Nephron (organoid): ENCODE measurements around the gene GRIK4.

Source experiments
- H3K27ac Mint-ChIP-seq, 3 experiments: 2 replicates each; pipeline ENCODE4 v1.8.0; 2020; ENCODE audit warnings: mixed read lengths in 3 of 3, mild to moderate bottlenecking in 2 of 3, moderate library complexity in 1 of 3
- H3K27me3 Mint-ChIP-seq: 2 replicates; pipeline ENCODE4 v1.8.0; 2021; ENCODE audit warnings: low read depth, mild to moderate bottlenecking, moderate library complexity, mixed read lengths
- H3K36me3 Mint-ChIP-seq: 2 replicates; pipeline ENCODE4 v1.8.0; 2020; ENCODE audit warnings: low read depth, mixed read lengths
- H3K4me1 Mint-ChIP-seq: 2 replicates; pipeline ENCODE4 v1.8.0; 2020; ENCODE audit warnings: mixed read lengths
- H3K4me3 Mint-ChIP-seq, 3 experiments: 2 replicates each; pipeline ENCODE4 v1.8.0; 2020; ENCODE audit warnings: mild to moderate bottlenecking in 3 of 3, mixed read lengths in 3 of 3, moderate library complexity in 2 of 3
- H3K9me3 Mint-ChIP-seq: 2 replicates; pipeline ENCODE4 v1.8.0; 2020; ENCODE audit warnings: mixed read lengths
- TF ChIP-seq, protein P1 (sequence below), 3 experiments: fragments of 200-600 bp; sonication (generic); IDR thresholded peaks; one replicate each; pipeline ENCODE4 v1.5.0; 2021; ENCODE audit warnings: antibody characterized with exemption in 3 of 3; ENCODE audit not compliant: unreplicated experiment in 3 of 3

The GRIK4 gene

GRCh38 chr11:120516461-120517389 lies 5.2 kb downstream of the GRIK4 start:
- no peaks in the 10 kb centered on the region for H3K9me3 Mint-ChIP-seq
- H3K27me3 Mint-ChIP-seq: peaks cover 39% of the 10 kb centered on the region
- peak overlapping the region in 1 of 3 experiments; percentile 24 for H3K4me3 Mint-ChIP-seq
- H3K36me3 Mint-ChIP-seq: no peaks in the 10 kb centered on the region
- peak overlapping the region in 2 of 3 experiments; percentile 1 to 40 for H3K27ac Mint-ChIP-seq
- peaks cover 21% of the 10 kb centered on the region for H3K4me1 Mint-ChIP-seq
- TF ChIP-seq, protein P1, sequence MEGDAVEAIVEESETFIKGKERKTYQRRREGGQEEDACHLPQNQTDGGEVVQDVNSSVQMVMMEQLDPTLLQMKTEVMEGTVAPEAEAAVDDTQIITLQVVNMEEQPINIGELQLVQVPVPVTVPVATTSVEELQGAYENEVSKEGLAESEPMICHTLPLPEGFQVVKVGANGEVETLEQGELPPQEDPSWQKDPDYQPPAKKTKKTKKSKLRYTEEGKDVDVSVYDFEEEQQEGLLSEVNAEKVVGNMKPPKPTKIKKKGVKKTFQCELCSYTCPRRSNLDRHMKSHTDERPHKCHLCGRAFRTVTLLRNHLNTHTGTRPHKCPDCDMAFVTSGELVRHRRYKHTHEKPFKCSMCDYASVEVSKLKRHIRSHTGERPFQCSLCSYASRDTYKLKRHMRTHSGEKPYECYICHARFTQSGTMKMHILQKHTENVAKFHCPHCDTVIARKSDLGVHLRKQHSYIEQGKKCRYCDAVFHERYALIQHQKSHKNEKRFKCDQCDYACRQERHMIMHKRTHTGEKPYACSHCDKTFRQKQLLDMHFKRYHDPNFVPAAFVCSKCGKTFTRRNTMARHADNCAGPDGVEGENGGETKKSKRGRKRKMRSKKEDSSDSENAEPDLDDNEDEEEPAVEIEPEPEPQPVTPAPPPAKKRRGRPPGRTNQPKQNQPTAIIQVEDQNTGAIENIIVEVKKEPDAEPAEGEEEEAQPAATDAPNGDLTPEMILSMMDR (IDR thresholded peaks at IDR 0.05; ENCODE audit: unreplicated experiment in 3 of 3): no peak

DNA sequence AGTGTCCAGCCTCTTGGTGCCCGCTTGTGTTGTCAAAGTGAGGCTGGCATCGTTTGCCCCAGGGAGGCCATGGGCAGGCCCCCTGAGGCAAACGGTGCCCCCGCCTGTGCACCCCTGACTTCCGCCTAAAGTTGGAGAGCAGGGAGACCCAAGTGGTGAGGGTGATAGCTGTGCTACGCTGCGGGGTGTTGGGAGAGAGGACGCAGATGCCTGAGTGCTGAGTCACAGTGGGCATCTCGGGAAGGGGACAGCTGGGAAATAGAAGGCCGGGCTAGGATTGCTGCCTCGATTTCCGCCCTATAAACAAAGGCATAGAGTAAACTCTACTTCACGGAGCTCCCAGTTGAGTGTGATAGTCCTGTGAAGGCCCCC lies 5.8 kb downstream of the GRIK4 start:
- H3K36me3 Mint-ChIP-seq: no peaks in the 10 kb centered on the region
- peak overlapping the region; percentile 40 to 50 (median 42) for H3K27ac Mint-ChIP-seq
- peaks cover 21% of the 10 kb centered on the region for H3K4me1 Mint-ChIP-seq
- TF ChIP-seq, protein P1 (IDR thresholded peaks at IDR 0.05; ENCODE audit: unreplicated experiment in 3 of 3): no peak
- H3K4me3 Mint-ChIP-seq: peak overlapping the region in 1 of 3 experiments; percentile 13
- no peaks in the 10 kb centered on the region for H3K9me3 Mint-ChIP-seq
- H3K27me3 Mint-ChIP-seq: peaks cover 39% of the 10 kb centered on the region

GRCh38 chr11:120517801-120518291 lies 6.3 kb downstream of the GRIK4 start:
- TF ChIP-seq, protein P1 (IDR thresholded peaks at IDR 0.05; ENCODE audit: unreplicated experiment in 3 of 3): no peak
- Mint-ChIP-seq H3K4me1 (peaks cover 22% of the 10 kb centered on the region), H3K27ac (peak overlapping the region; percentile 40 to 50 (median 42)), H3K4me3 (peak overlapping the region in 1 of 3 experiments; percentile 13), H3K9me3 (no peaks in the 10 kb centered on the region), H3K36me3 (no peaks in the 10 kb centered on the region), H3K27me3 (peaks cover 44% of the 10 kb centered on the region)

DNA sequence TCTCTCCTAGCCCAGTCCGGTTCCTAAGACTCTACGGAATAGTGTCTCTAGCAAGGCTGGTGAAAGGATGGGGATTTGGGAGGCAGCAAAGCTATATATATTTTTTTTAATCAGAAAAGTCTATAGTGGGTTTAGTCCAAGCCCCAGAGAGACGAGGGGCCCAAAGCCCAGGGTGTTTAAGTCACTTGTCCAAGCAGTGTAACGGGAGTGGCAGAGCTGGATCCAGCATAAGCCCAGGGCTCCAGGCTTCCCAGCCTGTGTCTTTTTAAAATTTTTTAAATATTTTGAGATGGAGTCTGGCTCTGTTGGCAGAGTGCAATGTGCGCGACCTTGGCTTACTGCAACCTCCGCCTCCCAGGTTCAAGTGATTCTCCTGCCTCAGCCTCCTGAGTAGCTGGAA lies 6.8 kb downstream of the GRIK4 start:
- Mint-ChIP-seq H3K4me3 (no peak overlapping the region), H3K9me3 (no peaks in the 10 kb centered on the region), H3K27ac (peak overlapping the region in 1 of 3 experiments; percentile 40), H3K4me1 (peaks cover 27% of the 10 kb centered on the region), H3K27me3 (peaks cover 48% of the 10 kb centered on the region), H3K36me3 (no peaks in the 10 kb centered on the region)
- TF ChIP-seq, protein P1 (IDR thresholded peaks at IDR 0.05; ENCODE audit: unreplicated experiment in 3 of 3): no peak

DNA sequence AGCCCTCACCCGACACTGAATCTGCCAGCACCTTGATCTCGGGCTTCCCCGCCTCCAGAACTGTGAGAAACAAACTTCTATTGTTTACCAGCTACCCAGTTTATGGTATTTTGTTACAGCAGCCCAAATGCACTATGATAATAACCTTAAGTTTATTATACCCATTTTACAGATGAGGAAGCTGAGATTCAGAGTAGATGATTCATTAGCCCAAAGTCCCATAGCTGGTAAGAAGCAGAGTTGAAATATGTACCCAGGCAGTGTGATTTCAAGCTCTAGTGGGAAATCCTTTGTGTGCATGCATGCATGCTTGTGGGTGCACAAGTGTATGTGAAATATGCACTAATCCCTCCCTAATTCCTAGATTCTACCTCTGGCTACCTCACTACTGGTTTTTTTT lies 7.9 kb downstream of the GRIK4 start:
- no peak overlapping the region for H3K4me3 Mint-ChIP-seq
- H3K4me1 Mint-ChIP-seq: peaks cover 29% of the 10 kb centered on the region
- H3K36me3 Mint-ChIP-seq: no peaks in the 10 kb centered on the region
- TF ChIP-seq, protein P1 (IDR thresholded peaks at IDR 0.05; ENCODE audit: unreplicated experiment in 3 of 3): no peak
- no peak overlapping the region for H3K27ac Mint-ChIP-seq
- peaks cover 47% of the 10 kb centered on the region for H3K27me3 Mint-ChIP-seq
- H3K9me3 Mint-ChIP-seq: no peaks in the 10 kb centered on the region
